GM12892 (cell line): ENCODE data around the gene DENND1A.

Experiments used
- POLR2A ChIP-seq: IDR thresholded peaks from 2 replicates; pipeline ENCODE4 v1.6.1; 2011; ENCODE audit warnings: low read depth, low read length, control low read depth
- TAF1 ChIP-seq: IDR thresholded peaks from 2 replicates; pipeline ENCODE4 v1.6.1; 2011; ENCODE audit warnings: low read depth, mild to moderate bottlenecking, control low read depth, low read length, borderline replicate concordance

GRCh38 chr9:123611226-123611625 is 318.7 kb downstream of the DENND1A start:
- TF ChIP-seq POLR2A (no peak), TAF1 (no peak)
